Stimulated activated CD4-positive, alpha-beta T cell treated with anti-CD3 and anti-CD28 coated beads, Interleukin-2, amount 100 ng/mL, for 24 hours (primary cell): Measurements from ENCODE around the gene IFFO2.

Experiments
- DNase-seq, 2 donors: peaks; one replicate each; pipeline ENCODE4 v3.0.0-alpha.2; 2020

Gene IFFO2

DNA sequence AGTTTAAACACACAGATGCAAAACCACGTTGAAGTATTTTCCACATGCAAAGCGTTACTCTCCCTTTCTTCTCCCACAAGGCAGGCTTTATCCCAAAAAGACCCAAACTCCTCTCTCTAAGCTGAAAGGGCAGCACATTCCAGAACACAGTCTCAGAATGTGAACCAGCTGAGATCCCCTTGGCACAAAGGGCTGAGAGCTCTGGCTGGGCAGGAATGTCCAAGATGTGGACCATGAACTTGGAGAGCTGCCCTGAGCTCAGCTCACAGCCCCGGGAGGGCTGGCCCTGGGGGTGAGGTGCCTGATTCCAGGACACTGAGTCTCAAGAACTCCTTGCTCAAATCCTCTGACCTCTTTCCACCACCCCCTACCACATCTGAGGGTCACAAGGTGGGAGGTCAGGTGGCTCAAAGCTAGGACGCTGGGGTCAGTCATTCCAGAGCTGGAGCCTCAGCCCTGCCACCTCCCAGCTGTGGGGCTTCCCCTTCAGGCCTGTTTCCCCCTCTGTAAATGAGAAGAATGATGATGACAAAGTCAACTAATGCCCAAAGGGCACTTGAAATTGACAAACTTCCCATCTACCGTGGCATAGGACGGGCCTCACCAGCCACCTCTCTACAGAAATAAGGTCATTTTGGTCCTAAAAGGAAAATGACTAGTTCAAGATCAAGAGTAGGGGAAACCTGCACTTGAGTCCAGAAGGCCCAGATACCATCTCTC, 65.6 kb downstream of the IFFO2 start:
- no peak for DNase-seq

DNA sequence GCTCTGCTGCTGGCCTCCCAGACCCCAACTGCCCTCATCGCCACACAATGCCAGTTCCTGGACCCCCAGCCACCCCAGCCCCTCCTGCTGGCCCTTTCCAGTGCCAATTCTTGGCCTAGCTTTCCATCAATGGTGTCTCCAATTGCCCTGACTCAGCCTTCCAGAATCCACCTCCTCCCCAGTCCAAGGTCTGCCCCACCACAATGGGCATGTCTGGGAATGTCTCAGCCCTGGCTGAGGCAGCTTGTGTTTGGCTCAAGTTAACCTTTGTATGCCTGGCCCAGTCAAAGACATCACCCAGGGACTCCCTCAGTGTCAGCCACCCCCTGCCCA, 70.5 kb downstream of the IFFO2 start:
- DNase-seq: no peak

DNA sequence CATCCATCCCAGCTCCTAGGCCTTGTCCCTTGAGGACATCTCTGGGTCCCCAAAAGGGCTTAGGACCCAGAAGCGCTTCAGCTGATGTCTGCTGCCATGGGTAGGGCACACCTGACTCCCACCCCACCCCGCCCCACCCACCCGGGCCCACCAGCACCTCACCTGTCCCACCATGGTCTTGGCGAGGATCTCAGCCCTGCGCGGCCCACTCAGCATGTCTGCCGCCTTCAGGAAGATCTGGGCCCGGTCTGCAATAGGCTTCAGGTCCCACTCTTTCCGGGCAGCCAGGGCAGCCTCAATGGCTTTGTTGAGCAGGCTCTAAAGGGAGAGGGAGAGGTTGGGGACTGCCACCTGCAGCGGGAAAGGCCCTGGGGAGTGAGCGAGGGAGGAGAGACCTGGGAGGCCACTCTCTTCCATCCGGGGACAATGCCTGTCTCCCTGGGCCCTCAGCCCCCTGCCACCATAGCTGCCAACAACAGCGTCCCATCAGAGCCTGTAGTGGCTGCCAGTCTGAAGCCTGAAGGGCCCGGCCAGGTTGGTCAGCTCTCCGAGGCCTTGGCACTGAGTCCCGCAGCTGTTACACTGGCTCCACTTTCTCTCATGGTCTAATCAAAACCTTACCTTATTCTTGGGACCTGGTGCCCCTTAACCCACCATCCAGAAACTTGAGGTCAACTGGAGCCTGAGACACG, 71.0 kb downstream of the IFFO2 start:
- DNase-seq: no peak

DNA sequence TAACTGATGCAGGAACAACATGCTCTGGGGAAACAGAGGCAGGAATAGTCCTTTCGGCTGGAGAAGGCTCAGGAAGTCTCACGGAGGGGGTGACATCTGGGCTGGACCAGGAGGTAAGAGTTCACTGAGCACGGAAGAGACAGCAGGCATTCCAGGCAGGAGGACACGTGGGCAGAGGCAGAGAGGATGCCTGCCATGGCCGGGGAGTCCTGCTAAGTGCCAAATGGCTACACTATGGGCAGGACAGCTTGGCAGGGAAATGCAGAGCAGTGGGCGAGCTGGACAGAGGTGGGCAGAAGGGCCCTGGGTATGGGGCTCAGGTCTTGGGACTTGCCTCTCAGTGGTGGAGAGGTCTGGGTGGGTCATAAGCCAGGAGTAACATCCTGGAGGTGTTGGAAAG, 71.7 kb downstream of the IFFO2 start:
- DNase-seq: no peak

DNA sequence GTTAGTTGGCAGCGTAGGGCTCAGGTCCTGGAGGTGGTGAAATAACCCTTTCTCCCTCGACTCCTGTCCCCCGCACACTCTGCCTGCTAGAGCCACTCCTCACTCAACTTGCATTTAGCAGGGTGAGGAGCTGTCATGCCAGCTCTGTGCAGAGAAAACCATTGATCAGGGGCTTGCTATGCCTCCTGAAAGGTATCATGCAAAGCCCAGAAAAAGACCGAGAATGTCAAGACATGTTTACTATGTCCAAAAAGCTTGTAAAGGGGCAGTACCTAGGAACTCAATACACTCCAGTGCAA, 72.1 kb downstream of the IFFO2 start:
- no peak for DNase-seq

DNA sequence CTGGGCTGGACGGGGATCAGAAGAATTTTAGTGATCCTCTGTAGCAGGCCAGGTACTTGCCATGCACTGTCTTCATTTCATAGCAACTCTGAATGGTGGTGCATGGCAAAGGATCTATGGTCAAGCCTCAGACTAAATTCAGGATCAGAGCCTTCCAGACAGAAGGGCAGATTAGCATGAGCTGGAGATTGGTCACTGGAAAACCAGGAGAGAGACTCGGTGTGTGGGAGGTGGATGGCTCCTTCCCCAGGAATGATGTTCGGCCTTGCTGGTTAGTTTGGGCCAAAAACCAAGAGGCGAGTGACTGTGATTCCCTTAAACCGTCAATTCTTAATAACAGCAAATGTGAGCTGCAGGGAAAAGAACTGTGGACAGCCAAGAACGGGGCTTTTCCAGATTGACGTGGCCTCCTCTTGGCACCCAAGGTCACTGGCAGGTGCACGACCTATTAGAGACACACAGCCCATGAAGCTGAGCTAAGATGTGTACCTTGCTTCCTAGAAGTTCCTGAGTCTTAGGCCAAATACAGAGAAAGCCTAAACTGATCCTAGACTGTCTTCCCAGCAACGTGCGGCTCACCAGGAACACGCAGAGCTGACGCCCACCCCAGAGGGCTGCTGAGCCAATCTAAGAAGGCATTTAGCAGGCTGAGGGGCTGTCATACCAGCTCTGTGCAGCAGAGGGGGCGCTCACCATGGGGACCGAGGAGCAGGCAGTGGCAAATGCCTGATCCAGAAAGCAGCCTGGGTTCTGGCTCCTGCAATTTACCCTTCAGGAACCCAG, 72.6 kb downstream of the IFFO2 start:
- peak; percentile 81 to 83 for DNase-seq

DNA sequence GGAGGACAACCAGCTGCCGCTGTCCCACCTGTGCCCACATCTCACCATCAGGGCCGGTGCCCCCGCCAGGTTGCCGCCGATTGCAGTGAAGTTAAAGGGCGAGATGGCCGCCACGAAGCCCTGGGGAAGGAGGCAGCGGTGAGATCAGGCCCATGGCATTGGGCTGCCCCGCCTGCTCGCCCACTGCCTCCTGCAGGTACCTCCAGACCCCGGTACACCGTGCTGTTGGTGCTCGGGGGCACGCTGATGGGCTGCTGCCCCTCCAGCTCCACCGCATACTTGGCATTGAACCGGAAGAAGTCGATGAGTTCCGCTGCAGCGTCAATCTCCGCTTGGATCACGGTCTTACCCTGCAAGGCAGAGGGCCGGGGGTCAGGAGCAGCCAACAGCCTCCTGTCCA, 73.4 kb downstream of the IFFO2 start:
- DNase-seq: no peak

DNA sequence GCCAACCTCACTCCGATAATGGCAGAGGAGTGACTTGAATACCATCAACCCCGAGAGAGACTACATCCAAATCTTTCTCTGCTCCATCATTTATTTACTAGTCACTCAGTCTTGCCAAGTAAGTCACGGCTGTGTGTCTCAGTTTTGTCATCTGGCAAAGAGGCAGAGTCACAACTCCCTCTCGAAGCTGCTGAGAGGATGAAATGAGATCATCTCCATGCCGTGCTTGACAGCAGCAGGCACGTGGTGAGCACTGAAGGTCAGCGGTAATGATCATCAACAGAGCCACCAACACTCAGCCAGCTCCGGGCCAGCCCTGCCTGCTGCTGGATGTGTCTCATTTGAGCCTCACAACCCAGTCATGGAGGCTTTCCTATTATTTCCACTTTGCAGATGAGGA, 74.0 kb downstream of the IFFO2 start:
- no peak for DNase-seq

DNA sequence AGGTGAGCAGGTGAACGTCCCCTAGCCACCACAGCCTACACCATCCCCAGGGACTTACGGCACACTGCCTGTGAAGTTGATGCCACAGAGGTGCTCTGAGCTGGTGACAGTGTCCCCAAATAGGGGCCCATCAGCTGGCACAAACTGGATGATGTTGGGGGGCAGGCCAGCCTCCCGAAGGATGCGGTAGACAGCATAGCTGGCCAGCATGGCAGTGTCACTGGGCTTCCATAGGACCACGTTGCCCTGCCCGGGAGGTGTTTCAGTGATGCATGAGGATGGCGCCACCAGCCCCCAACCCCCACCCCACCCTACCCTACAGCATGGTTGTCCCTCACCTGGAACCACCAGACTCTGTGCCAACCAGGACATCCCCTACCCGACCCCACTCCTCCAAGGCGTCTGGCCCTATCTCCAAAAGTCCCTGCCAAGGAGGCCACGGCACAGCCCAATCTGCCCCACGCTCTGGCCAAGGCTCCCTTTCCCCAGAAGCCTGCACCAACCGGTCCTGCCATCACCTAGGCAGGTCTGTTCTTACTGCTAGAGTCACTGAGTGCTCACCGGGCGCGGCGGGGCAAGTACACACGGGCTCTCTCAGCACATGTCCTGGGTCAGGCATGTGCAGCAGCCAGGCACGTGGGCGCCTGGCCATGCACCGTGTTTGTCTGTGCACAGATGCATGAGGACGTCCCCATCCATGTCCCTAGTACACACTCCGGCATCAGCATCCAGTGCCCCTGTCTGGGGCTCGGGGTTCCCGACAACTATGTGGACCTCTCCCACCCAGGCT, 74.6 kb downstream of the IFFO2 start:
- no peak for DNase-seq

DNA sequence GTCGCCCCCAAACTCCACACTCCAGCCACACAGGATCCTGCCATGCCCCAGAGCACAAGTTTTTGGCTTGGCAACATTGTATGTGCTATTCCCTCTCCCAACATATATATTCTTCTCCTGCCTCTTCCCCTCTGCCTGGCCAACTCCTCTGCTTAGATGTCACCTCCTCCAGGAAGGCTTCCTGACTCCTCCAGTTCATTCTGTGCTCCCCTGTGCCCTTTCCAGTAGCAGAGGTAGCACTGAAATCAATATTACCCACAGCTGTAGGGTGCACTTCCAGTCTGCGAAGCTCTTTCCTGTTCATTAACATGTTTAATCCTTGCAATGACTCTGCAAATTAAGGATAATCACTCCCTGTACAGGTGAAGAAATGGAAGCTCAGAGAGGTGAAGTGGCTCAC, 75.3 kb downstream of the IFFO2 start:
- no peak for DNase-seq

DNA sequence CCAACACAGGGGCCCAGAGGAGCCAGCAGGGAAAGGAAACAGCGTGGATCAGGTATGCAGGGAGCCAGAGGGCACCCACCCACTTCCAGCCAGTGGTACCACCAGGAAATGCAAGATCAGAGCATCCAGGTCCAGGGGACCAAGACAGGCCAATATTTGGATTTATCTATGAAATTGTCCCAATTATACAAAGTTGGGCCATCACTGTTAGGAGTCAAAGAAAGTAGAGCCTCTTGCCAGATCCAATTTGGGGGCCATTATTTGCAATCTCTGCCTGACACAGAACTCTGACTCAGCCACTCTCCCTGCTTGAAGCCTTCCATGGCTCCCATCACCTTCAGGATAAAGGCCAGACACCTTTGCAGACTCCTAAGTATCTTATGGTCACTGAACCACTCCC, 75.9 kb downstream of the IFFO2 start:
- DNase-seq: no peak

DNA sequence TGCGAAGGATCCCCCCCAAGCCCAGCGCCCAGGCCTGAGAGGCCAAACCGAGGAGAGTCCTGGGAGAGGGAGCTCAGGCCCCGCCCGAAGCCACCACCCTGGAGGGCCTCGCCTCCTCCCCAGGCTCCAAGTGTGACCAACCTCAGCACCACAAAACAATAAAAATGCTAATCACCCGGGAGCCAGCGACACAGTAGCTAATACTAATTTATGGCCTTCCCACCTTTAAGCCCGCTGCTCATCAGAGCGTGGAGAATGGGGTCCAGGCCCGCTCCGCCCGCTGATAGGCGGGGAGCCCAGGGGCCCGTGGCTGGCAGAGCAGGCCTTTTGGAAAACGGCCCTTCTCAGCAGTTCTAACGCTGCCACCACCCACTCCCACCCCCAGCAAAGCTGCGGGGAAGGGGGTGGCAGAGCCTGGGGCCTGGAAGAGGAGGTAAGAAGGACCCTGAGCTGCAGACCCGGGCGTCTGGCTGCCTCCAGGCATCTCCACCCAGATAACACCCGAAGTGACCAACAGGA, 76.6 kb downstream of the IFFO2 start:
- no peak for DNase-seq

DNA sequence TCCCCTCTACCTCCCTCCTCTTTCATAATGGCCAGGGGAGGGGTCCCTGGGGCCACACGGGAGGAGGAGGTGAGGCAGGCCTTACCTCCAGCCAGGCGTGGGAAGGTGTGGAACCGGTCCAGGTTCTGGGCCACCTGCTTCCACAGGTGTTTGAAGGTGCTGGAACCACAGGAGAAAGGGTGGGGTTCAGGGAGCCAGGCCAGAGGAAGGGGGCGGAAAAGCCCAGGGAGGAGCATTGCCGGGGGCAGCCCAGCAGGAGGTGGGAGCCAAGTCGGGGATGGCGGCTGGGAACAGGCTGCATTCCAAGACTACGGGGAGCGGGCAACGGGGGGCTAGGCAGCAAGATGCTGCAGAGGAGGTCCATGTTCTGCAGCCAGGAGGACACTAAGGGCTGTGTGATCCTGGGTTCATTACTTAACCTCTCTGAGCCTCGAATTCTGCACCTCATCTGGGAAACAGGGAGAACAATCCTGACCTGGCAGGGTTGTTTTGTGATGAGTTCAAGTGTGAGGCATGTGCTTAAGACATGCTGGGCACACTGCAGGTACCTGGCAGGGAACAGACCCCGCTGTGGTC, 77.2 kb downstream of the IFFO2 start:
- DNase-seq: no peak

DNA sequence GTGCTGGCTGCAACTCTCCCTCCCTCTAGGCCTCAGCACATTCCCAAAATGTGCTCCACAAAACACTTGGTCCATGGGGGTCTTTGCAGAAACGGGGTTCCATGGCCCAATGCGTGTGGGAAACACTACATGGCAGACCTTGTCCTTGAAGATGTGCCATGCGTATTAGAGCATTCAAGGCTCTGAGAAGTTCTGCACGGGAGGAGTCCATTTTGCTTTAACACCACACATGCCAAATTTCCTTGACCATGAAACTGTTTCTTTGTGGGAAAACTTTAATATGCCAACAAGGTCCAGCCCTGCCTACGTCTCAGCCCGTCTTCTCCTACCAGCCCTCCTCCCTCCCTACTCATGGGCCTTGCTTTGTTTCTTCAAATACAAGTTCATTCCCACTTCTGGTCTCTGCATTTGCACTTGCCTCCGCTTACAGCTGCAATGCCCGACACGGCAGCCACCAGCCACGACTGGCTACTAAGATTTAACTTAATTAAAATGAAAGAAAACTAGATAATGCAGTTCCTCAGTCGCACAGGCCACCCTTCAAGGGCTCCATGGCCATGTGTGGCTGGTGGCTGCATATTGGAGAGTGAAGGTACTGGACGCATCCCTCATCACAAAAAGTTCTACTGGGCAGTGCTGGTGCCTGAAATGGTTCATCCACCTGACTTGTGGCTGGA, 77.8 kb downstream of the IFFO2 start:
- no peak for DNase-seq

DNA sequence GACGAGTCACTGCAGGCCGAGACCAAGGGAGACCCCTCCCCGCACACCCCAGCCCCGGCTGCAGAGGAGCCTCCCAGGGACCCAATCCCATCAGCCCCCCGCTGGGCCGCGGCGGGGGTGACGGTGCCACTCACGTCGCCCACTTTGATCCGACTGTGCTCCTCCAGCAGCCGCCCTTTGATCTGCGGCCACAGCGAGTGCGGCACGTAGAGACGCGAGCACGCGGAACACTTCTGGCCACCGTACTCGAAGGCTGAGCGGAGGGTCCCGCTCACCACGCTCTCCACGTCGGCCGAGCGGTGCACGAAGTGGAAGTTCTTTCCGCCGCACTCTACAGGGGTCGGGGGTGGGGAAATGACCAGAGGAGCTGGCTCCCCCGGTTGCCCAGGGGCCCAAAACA, 79.2 kb downstream of the IFFO2 start:
- no peak for DNase-seq

DNA sequence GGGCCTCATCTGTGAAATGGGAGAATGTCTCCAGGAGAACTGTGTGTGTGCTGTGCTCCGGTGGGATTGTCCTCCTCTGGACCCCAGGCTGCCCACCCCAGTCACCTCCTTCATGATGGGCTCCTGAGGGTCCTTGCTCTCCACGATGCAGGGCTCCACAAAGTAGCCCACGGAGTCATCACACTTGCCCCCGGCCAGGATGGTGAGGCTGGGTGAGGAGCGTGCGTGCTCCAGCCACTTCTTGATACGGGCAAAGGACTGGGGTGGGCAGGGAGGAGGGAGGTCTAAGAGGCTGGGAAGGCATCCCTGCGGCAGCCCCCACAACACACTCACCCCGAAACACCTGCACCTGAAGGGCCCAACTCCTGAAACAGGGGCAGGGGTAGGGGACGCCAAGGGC, 80.3 kb downstream of the IFFO2 start:
- DNase-seq: no peak

DNA sequence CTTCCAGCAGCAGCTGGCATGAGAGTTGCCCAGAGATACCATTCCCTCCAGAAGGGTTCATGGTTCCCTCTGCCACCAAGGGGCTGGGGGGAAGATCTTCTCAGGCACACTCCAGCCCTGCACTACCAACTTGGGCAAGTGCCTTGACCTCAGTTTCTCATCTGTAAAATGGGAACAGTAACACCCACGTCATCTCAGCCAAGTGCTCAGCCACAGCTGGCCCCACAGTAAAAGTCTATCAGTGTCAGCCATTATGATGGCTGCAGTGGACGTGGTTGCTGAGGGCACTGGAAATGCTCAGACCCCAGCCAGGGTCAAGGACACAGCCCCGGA, 80.7 kb downstream of the IFFO2 start:
- no peak for DNase-seq

DNA sequence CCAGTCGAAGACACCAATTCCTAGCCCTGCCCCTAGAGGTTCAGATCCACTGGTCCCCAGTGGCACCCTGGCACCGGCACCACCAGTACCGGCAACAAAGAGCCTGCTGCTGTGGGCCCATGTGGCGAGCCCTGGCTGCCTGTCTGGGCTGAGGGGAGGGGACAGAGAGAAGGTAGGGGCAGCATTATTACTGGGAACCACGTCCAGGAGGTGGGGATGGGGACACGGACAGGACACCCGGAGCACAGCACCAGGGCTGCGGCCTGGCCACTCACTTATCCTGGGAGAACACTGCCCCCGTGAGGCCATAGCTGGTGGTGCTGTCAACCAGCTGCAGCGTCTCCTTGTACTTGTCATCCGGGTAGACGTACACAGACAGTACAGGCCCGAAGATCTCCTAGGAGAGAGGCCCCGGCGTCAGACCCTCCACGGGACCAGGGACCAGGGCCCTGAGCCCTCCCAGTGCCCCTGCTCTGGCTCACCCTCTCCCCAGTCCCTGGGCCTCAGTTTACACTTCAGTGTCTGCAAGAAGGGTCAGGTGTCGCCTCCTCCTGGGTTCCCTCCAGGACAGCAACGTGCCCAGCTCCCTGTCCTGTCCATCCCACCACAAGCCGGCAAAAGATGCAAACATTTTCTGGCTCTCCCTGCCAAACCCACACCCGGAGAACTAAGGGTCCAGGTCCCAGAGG, 81.2 kb downstream of the IFFO2 start:
- DNase-seq: peak; percentile 74 to 84

DNA sequence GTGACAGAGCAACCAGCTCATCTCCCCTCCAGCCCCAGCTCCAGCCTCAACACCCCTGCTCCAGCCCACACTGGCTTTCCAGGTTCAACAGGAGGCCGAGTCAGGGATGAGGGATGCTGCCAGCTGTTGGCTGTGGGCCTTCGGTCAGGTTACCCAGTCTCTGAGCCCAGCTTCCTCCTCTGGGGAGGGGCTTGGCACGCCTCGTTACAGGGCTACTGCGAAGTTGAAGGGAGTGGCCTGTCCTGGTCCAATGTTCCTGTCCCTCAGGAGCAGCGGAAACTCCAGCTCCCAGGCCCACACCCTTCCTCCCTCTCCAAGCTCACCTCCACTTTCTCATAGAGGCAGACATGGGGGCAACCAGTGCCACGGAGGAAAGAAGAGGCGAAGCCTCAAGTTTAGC, 81.9 kb downstream of the IFFO2 start:
- DNase-seq: no peak

DNA sequence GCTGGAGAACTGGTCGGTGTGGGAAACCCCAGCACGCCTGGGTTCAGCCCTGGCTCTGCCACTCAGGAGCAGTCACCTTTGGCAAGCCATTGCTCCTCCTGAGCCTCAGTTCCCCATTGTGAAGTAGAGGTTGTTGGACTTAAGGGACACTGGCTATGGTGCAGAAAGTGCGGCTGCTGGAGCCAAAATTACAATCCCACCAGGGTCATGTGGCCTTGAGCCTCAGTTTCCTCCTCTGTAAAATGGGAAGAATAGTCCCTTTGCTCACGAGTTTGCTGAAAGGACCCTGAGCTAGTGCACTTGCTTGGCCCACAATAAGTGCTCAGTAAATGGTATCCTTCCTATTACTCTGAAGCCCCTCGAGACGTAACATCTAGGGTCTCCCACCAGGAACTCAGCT, 82.4 kb downstream of the IFFO2 start:
- DNase-seq: no peak

DNA sequence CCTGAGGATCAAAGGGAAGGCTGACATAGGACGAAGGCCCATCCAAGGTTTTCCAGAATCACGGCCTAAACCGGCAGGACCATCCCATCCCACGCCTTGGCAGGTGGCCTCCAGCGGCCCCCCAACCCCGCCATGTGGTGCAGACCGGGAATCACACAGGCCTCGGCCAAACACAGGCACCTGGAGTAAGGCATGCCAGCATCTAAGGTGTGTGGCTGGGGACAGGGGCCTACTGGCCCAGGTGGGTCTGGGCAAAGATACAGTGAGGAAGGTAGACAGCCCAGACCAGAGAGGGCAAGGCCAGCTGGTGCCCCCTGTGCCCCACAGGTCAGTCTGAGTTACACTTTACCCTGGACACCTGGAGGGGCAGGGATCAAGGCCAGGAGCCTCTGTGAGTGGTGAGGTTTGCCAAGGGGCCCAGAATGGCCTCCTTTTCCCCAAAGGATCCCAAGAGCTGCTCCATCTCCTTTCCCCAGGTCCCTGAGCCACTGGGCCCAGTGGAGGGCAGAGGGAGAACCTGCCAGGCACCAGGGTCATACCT, 84.3 kb downstream of the IFFO2 start:
- DNase-seq: no peak
